Measurements from ENCODE around the gene GPR17.

DNA sequence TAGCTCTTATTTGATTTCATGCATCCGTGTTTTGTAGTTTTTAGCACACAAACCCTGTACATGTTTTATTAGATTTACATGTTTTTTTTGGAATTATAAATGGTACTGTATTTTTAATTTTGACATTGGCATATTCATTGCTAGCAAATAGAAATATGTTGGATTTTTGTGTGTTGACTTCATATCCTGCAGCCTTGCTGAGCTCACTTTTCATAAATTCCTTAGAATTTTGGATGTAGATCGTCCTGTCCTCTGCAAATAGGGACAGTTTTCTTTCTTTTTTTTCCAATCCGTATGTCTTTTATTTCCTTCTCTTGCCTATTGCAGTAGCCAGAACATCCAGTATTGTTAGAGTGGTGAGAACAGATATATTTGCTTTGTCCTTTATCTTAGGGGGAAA, 46.7 kb upstream of the GPR17 start:
- TF ChIP-seq ZNF8 (CRISPR knock-in tag; IDR thresholded peaks at IDR 0.05) (no peak), ZNF565 (CRISPR knock-in tag; conservative IDR thresholded peaks at IDR 0.05; ENCODE audit: low read depth) (no peak), RARB (CRISPR knock-in tag; IDR thresholded peaks at IDR 0.05) (no peak), PATZ1 (CRISPR knock-in tag; IDR thresholded peaks at IDR 0.05; ENCODE audit: borderline replicate concordance) (no peak), TSHZ2 (CRISPR knock-in tag; IDR thresholded peaks at IDR 0.05) (no peak), TOX (CRISPR knock-in tag; IDR thresholded peaks at IDR 0.05; ENCODE audit: borderline replicate concordance) (no peak), ZFP30 (CRISPR knock-in tag; IDR thresholded peaks at IDR 0.05) (no peak)

All from SK-N-SH treated with all-trans-retinoic acid at 6 μM for 48 hours (cell line).